Spleen (tissue), 11 donors: ENCODE data around the gene POLRMT. TPM values are rescaled to one million over a fixed set of nuclear protein-coding genes. Genes with fewer than 3 reads are reported as not detected.
A peak's percentile ranks its signal among the peaks of the same experiment; 100 is the strongest.

Experiments
- DNase-seq: peaks from one replicate; pipeline ENCODE4 v3.0.0-alpha.2; 2020
- H3K27ac ChIP-seq, 8 donors: fragments of 200-600 bp; sonication (generic) in 7 of 8; 1 replicate in 4 of 8; 2 replicates in 4 of 8; pipeline versions ENCODE4 v1.5.0 to v1.8.0; 2016 to 2021; ENCODE audit warnings: inconsistent platforms in 4 of 8, mild to moderate bottlenecking in 4 of 8, moderate library complexity in 1 of 8
- H3K27me3 ChIP-seq, 7 donors: fragments of 200-600 bp; sonication (generic) in 6 of 7; replicated peaks in 1 of 7; 1 replicate in 4 of 7; 2 replicates in 3 of 7; pipeline versions ENCODE4 v1.5.0 to v1.8.0; 2016 to 2021; ENCODE audit warnings: inconsistent platforms in 3 of 7, mild to moderate bottlenecking in 1 of 7
- H3K36me3 ChIP-seq, 6 donors: fragments of 200-600 bp; sonication (generic) in 5 of 6; 1 replicate in 4 of 6; 2 replicates in 2 of 6; pipeline versions ENCODE4 v1.5.0 to v1.8.0; 2016 to 2021; ENCODE audit warnings: inconsistent platforms in 2 of 6
- H3K4me1 ChIP-seq, 6 donors: fragments of 200-600 bp; sonication (generic) in 5 of 6; 1 replicate in 3 of 6; 2 replicates in 3 of 6; pipeline versions ENCODE4 v1.5.0 to v1.8.0; 2016 to 2021; ENCODE audit warnings: inconsistent platforms in 3 of 6
- H3K4me3 ChIP-seq, 8 donors: fragments of 200-600 bp; sonication (generic) in 7 of 8; 1 replicate in 4 of 8; 2 replicates in 4 of 8; pipeline versions ENCODE4 v1.5.0 to v1.8.0; 2016 to 2021; ENCODE audit warnings: inconsistent platforms in 4 of 8, mild to moderate bottlenecking in 4 of 8, moderate library complexity in 2 of 8
- H3K9me3 ChIP-seq, 8 donors: fragments of 200-600 bp; sonication (generic) in 7 of 8; 1 replicate in 4 of 8; 2 replicates in 4 of 8; pipeline versions ENCODE4 v1.5.0 to v1.8.0; 2016 to 2021; ENCODE audit warnings: inconsistent platforms in 4 of 8
- CTCF ChIP-seq, 11 experiments: fragments of 200-600 bp in 7 of 11; fragments of 450-650 bp in 4 of 11; sonication (generic) in 4 of 11; IDR thresholded peaks in 8 of 11; conservative IDR thresholded peaks in 3 of 11; 1 replicate in 7 of 11; 2 replicates in 4 of 11; pipeline versions ENCODE4 v1.4.0 to v1.8.0; 2016 to 2021; ENCODE audit warnings: antibody characterized with exemption in 11 of 11, inconsistent platforms in 4 of 11, mild to moderate bottlenecking in 1 of 11
- POLR2A ChIP-seq, 3 donors: fragments of 450-650 bp; IDR thresholded peaks; one replicate each; pipeline ENCODE4 v1.5.1; 2017; ENCODE audit warnings: antibody characterized with exemption in 3 of 3, mild to moderate bottlenecking in 1 of 3
- POLR2AphosphoS5 ChIP-seq, 3 donors: sonication (generic); formaldehyde crosslinking; IDR thresholded peaks; one replicate each; pipeline ENCODE4 v1.5.1; 2017; ENCODE audit warnings: antibody characterized with exemption in 3 of 3
- WGBS, 5 donors: extraction: QIAGEN DNeasy Blood & Tissue Kit in 3 of 5; methylation state at CpG; one replicate each; pipeline versions ENCODE4 v1.1.5 to v1.1.7; 2013 to 2018; 5-methylcytosine and 5-hydroxymethylcytosine counted together
- intact Hi-C: fragments of 100-400 bp; cut with DNase I; formaldehyde crosslinking; loops from one replicate; pipeline ENCODE4 v1.15.0; 2023; ENCODE audit warnings: low total_unique reads
- polyA plus RNA-seq, 3 donors: library from polyadenylated mRNA; stranded (reverse); fragments of 200-250 nt; gene quantifications; one replicate each; pipeline ENCODE4 v1.2.1, GENCODE V29; 2013
- total RNA-seq, 7 donors: library from RNA; depleted of rRNA in 3 of 7; stranded (reverse); fragments of >200 nt in 3 of 7; fragmentation: NEBNext Ultra II Directional in 4 of 7; extraction: Animal tissue kit (Norgen Biotek cat#: 25700) in 4 of 7; gene quantifications; one replicate each; pipeline versions ENCODE4 v1.1.0 to v1.2.1, GENCODE V29; 2016 to 2021
- donor health status: healthy with polysubstance abuse.
- donor health status: DM: no; HTN: no; CAD: no; lungs with moderate emphysema.
- donor health status: DM: no; HTN: no; CAD: no.
- donor health status: Bipolar disorder and iron deficiency.
- donor health status: healthy.
- donor health status: DM: no; HTN: no; CAD: no.
- donor health status: DM: yes; HTN: yes; CAD: no.

POLRMT gene
- total and polyA plus RNA-seq, 10 donors = 28.6 to 105 (median 50.9) TPM

GRCh38 chr19:644363-644762 lies 11.0 kb upstream of the POLRMT start:
- WGBS, 5 donors = 79 to 92% (median 83%) methylated on average over 14 to 28 of the region's 28 CpGs
- H3K27me3 ChIP-seq = peaks cover 0 to 6% (median 0%) of the 10 kb centered on the region in 7 donors

GRCh38 chr19:643736-644135 lies 10.4 kb upstream of the POLRMT start:
- Histone ChIP-seq H3K4me3 (no peak overlapping the region), H3K27me3 (peaks cover 0 to 11% (median 0%) of the 10 kb centered on the region in 7 donors), H3K27ac (no peak overlapping the region), H3K4me1 (peaks cover 6 to 23% (median 14%) of the 10 kb centered on the region in 6 donors), H3K9me3 (no peaks in the 10 kb centered on the region), H3K36me3 (peaks cover 0 to 58% (median 40%) of the 10 kb centered on the region in 6 donors)
- DNase-seq = no peak
- no peak for TF ChIP-seq CTCF (IDR thresholded peaks at IDR 0.05 in 8 of 11, conservative IDR thresholded peaks at IDR 0.05 in 3 of 11)
- TF ChIP-seq POLR2A (IDR thresholded peaks at IDR 0.05) = no peak
- no peak for TF ChIP-seq POLR2AphosphoS5 (IDR thresholded peaks at IDR 0.05)
- intact Hi-C loops = no loop called here
- 90 to 93% (median 90%) methylated on average over 21 to 24 of the region's 24 CpGs for WGBS, 5 donors

More at GRCh38 chr19:644363-644762, 11.0 kb upstream of the POLRMT start:
- TF ChIP-seq POLR2A (IDR thresholded peaks at IDR 0.05) (no peak), POLR2AphosphoS5 (IDR thresholded peaks at IDR 0.05) (peak in 1 of 3 donors; percentile 44), CTCF (IDR thresholded peaks at IDR 0.05 in 8 of 11, conservative IDR thresholded peaks at IDR 0.05 in 3 of 11) (no peak)
- Histone ChIP-seq H3K36me3 (peaks cover 0 to 64% (median 47%) of the 10 kb centered on the region in 6 donors), H3K4me1 (peaks cover under 1 to 17% (median 8%) of the 10 kb centered on the region in 6 donors), H3K27ac (no peak overlapping the region), H3K4me3 (no peak overlapping the region), H3K9me3 (no peaks in the 10 kb centered on the region)
- DNase-seq = no peak
- intact Hi-C loops = no loop called here

GRCh38 chr19:642767-643727 lies 9.7 kb upstream of the POLRMT start:
- intact Hi-C loops = no loop called here
- H3K27ac ChIP-seq = no peak overlapping the region
- no peak for DNase-seq
- no peak overlapping the region for H3K4me3 ChIP-seq
- H3K27me3 ChIP-seq = peaks cover 0 to 14% (median 0%) of the 10 kb centered on the region in 7 donors
- no peaks in the 10 kb centered on the region for H3K9me3 ChIP-seq
- TF ChIP-seq POLR2A (IDR thresholded peaks at IDR 0.05) (no peak), POLR2AphosphoS5 (IDR thresholded peaks at IDR 0.05) (peak in 2 of 3 donors; percentile 25 to 60)
- peaks cover 9 to 29% (median 18%) of the 10 kb centered on the region in 6 donors for H3K4me1 ChIP-seq
- H3K36me3 ChIP-seq = peaks cover 0 to 51% (median 34%) of the 10 kb centered on the region in 6 donors
- 66 to 84% (median 79%) methylated on average over 15 to 70 of the region's 70 CpGs for WGBS, 5 donors

DNA sequence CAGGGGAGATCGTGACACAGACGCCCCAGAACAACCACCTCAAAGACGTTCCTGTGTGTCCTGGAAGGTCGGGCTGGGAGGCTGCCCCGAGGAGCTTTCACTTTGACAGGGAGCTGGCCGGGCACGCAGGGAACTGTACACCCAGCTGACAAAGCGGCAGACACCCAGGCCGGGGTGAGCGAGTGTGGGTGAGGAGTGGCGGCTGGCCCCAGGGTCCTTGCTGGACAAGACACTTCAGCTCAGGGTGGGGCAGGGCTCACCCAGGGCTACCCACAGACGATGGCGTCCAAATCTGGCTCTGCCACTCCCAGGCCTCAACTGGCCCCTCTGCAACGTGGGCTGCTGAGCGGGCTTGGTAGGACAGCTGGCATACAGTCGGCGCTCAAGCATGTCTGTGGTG lies 8.4 kb upstream of the POLRMT start:
- Histone ChIP-seq H3K36me3 (peaks cover 0 to 37% (median 20%) of the 10 kb centered on the region in 6 donors), H3K9me3 (no peaks in the 10 kb centered on the region), H3K4me3 (no peak overlapping the region), H3K4me1 (peaks cover 9 to 29% (median 18%) of the 10 kb centered on the region in 6 donors), H3K27ac (no peak overlapping the region), H3K27me3 (peaks cover 0 to 14% (median 0%) of the 10 kb centered on the region in 7 donors)
- 71 to 86% (median 82%) methylated on average over 7 to 17 of the region's 17 CpGs for WGBS, 5 donors
- TF ChIP-seq CTCF (IDR thresholded peaks at IDR 0.05 in 8 of 11, conservative IDR thresholded peaks at IDR 0.05 in 3 of 11) (no peak), POLR2AphosphoS5 (IDR thresholded peaks at IDR 0.05) (no peak)
- intact Hi-C loops = no loop called here
- DNase-seq = no peak
